Measurements from ENCODE around the gene NFATC1.

The NFATC1 gene

DNA sequence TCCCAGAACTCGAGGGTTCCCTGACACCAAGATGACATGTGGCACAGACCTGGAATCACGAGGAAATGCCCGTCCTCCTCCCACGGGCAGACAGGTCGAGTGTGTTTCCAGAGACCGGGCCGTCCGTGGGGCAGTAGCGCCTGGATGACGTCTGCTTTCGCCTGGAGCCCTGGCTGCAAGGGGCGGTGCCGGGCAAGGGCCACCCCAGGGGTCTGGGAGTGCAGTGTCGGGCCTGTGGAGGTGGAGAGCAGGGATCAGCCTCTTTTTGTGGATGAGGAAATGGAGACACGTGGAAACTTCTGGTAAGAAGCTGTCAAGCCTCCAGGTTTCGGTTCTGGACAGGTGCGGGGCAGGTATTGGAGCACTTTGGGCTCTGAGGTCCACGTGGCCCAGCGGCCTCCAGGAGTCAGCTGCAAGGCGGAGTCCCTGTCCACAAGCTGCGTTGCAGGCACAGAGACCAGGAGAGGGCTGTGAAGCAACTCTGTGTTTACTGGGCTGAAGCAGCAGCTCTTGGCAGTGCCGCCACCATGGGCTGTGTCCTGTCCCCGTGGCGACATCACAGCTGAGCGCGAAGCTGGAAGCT is 25.6 kb downstream of the NFATC1 start:
- TF ChIP-seq, protein P1, sequence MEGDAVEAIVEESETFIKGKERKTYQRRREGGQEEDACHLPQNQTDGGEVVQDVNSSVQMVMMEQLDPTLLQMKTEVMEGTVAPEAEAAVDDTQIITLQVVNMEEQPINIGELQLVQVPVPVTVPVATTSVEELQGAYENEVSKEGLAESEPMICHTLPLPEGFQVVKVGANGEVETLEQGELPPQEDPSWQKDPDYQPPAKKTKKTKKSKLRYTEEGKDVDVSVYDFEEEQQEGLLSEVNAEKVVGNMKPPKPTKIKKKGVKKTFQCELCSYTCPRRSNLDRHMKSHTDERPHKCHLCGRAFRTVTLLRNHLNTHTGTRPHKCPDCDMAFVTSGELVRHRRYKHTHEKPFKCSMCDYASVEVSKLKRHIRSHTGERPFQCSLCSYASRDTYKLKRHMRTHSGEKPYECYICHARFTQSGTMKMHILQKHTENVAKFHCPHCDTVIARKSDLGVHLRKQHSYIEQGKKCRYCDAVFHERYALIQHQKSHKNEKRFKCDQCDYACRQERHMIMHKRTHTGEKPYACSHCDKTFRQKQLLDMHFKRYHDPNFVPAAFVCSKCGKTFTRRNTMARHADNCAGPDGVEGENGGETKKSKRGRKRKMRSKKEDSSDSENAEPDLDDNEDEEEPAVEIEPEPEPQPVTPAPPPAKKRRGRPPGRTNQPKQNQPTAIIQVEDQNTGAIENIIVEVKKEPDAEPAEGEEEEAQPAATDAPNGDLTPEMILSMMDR (IDR thresholded peaks at IDR 0.05; ENCODE audit: low read depth, low read length, missing control alignments), result no peak
- no peak for DNase-seq (ENCODE audit: extremely low read depth, low read depth)
- no peak overlapping the region for H3K4me3 ChIP-seq (replicated peaks; ENCODE audit: low read depth, low read length)

DNA sequence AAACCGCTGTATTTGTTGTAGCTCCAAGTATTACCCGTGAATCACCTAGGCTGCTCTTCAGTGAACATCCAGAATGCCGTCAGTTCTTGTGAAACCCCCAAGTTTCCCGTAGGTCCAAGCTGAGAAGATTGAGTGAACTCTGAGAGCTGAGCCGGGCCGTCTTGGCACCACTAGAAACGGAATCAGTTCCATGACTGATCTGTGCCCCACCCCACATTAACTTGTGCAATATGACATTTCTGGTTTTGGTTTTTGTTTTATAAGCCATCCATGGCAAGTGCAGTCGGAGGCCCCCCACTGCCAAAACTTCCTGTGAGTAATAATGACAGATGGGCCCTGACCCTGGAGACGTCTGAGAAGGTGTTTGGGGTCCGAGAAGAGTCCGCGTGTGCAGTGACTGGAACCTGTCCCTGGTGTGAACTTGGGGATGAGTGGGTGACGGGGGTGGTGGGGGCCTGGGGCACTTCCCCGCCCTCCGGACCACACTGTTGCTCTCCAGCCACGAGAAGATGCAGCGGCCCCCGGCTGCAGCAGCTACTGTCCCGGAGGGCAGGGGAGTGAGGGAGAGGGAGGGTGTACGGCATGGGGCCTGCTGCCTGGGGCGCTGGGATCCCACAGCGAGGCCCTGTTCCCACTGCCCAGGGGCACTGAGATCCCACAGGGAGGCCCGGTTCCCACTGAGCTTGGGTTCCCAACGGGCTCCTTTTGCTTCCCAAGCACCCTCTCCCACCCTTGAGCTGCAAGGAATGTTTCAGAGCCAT is 26.5 kb downstream of the NFATC1 start:
- TF ChIP-seq, protein P1 (IDR thresholded peaks at IDR 0.05; ENCODE audit: low read depth, low read length, missing control alignments), result no peak
- DNase-seq (ENCODE audit: extremely low read depth, low read depth), result no peak
- H3K4me3 ChIP-seq (replicated peaks; ENCODE audit: low read depth, low read length), result no peak overlapping the region

DNA sequence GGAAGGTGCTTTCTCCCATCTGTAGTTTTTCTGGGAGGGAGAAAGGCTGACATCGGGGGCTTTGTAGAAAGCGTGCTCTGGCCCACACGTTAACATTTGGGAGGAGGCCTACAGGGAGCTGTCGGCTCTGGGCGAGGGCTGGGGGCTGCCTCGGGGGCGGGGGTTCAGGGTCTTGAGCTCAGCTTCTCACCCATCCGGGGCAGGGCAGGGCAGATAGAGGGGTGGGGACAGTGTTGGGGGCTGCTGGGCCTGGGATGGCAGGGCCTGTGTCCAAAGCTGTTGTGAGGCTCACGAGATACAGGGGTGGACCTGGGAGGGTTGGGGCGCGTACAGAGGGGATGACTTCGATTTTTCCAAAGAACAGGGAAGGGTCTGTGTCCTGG is 27.0 kb downstream of the NFATC1 start:
- no peak overlapping the region for H3K4me3 ChIP-seq (replicated peaks; ENCODE audit: low read depth, low read length)
- DNase-seq (ENCODE audit: extremely low read depth, low read depth), result no peak
- TF ChIP-seq, protein P1 (IDR thresholded peaks at IDR 0.05; ENCODE audit: low read depth, low read length, missing control alignments), result no peak

DNA sequence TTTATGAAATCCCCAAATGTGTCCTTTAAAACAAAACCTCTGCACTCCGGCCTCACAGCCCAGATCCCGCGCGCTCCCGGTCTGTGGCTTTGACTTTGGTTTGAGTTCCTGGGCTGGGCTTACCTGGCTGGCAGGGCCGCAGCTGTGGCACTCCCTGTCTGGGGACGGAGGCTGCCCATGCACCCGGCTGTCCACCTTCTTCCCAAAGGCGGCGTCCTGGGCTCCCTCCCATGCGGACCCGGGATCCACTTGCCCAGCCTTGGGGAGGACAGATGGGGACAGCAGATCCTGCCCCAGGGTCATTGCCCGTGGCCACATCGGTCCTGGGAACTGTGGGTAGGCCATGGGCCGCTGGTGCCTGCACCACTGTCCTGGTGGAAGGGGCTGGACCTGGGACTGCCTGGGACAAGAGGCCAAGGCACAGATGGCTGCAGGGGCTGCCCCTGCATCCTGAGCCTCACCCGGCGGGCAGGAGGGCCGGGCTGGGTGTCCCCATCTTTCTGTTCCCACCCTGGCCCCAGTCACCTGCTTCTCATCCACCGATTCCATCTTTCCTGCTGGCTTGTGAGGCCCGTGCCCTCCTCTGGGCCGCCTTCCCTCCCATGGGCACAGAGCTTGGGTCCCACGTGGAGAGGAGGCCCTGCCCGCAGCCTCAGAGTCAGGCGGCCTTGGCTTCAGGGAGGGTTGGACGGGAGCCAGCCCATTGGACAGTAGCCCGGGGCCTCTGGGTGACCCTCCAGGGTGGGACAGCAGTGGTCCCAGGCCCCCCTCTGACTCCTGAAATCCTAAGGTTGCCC is 27.7 kb downstream of the NFATC1 start:
- TF ChIP-seq, protein P1 (IDR thresholded peaks at IDR 0.05; ENCODE audit: low read depth, low read length, missing control alignments), result no peak
- no peak for DNase-seq (ENCODE audit: extremely low read depth, low read depth)
- no peak overlapping the region for H3K4me3 ChIP-seq (replicated peaks; ENCODE audit: low read depth, low read length)

DNA sequence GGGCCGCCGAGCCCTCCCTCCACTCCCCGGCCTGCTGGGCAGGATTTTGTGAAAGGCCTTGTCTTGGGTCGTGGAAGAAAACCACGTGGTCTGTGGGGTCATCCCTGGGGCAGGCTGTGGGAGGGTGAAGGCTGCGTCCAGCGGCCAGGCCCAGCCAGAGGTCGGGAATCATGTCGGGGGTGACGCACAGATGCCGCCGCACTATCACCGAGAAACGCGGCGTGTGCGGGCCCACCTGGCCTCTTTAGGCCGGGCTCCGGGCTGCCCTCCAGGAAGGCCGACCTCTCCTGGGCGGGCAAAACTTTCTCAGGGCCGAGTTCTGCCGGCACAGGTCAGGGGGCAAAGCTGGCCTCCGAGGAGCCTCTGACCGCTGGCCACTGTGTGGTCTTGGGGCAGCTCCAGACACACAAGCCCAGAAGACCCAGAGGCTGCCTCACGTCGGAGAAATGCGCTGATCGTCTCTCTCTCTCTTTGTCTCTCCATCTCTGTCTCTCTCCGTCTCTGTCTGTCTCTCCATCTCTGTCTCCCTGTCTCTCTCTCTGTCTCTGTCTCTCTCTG is 28.4 kb downstream of the NFATC1 start:
- DNase-seq (ENCODE audit: extremely low read depth, low read depth), result no peak
- H3K4me3 ChIP-seq (replicated peaks; ENCODE audit: low read depth, low read length), result no peak overlapping the region
- TF ChIP-seq, protein P1 (IDR thresholded peaks at IDR 0.05; ENCODE audit: low read depth, low read length, missing control alignments), result no peak

DNA sequence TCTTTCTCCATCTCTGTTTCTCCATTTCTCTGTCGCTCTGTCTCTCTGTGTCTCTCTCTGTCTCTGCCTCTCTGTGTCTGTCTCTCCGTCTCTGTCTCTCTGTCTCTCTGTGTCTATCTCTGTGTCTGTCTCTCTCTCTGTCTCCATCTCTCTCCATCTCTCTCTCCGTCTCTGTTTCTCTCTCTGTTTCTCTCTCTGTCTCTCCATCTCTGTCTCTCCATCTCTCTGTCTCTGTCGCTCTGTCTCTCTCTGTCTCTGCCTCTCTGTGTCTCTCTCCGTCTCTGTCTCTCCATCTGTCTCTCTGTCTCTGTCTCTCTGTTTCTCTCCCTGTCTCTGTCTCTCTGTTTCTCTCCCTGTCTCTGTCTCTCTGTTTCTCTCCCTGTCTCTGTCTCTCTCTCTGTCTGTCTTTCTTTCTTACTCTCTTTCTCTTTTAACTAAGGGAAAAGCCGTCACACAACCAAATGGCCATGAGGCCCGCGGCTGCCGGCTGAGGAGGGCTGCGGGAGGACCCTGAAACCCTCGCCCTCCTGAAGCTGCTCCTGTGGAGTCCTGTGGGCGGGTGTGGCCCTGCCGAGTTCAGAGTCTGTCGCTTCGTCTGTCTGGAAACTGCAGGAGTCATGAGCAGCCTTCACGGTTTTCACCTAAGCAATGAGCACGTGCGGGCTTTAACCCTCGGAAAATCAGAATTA is 29.3 kb downstream of the NFATC1 start:
- no peak overlapping the region for H3K4me3 ChIP-seq (replicated peaks; ENCODE audit: low read depth, low read length)
- TF ChIP-seq, protein P1 (IDR thresholded peaks at IDR 0.05; ENCODE audit: low read depth, low read length, missing control alignments), result no peak
- DNase-seq (ENCODE audit: extremely low read depth, low read depth), result no peak

Measured in HFF-Myc (cell line).